ENCODE results near the gene EPHB1.

The EPHB1 gene

GRCh38 chr3:134916276-134916961 is 121.4 kb downstream of the EPHB1 start:
- no peak for DNase-seq

- no peak for DNase-seq
Measured at GRCh38 chr3:134917631-134918030, 122.6 kb downstream of the EPHB1 start.

- no peak for DNase-seq
Measured at GRCh38 chr3:134918441-134918840, 123.4 kb downstream of the EPHB1 start.

- no peak for DNase-seq
Measured at GRCh38 chr3:134922101-134922500, 127.0 kb downstream of the EPHB1 start.

- DNase-seq = no peak
Measured at GRCh38 chr3:134922866-134923265, 127.8 kb downstream of the EPHB1 start.

- DNase-seq = no peak
Measured at GRCh38 chr3:134923286-134923685, 128.2 kb downstream of the EPHB1 start.

GRCh38 chr3:134927599-134927998 is 132.5 kb downstream of the EPHB1 start:
- no peak for DNase-seq

GRCh38 chr3:134928392-134928791 is 133.3 kb downstream of the EPHB1 start:
- no peak for DNase-seq

GRCh38 chr3:134928819-134929218 is 133.8 kb downstream of the EPHB1 start:
- no peak for DNase-seq

GRCh38 chr3:134929976-134930375 is 134.9 kb downstream of the EPHB1 start:
- DNase-seq = no peak

GRCh38 chr3:134931045-134931785 is 136.2 kb downstream of the EPHB1 start:
- DNase-seq = no peak

GRCh38 chr3:134932035-134932434 is 137.0 kb downstream of the EPHB1 start:
- no peak for DNase-seq

GRCh38 chr3:134933997-134934396 is 138.9 kb downstream of the EPHB1 start:
- no peak for DNase-seq

- DNase-seq = no peak
Measured at GRCh38 chr3:134934933-134935332, 139.9 kb downstream of the EPHB1 start.

- no peak for DNase-seq
Measured at GRCh38 chr3:134937256-134938028, 142.4 kb downstream of the EPHB1 start.

GRCh38 chr3:134938029-134938525 is 143.0 kb downstream of the EPHB1 start:
- DNase-seq = no peak

GRCh38 chr3:134939978-134940377 is 144.9 kb downstream of the EPHB1 start:
- DNase-seq = no peak

GRCh38 chr3:134941820-134942219 is 146.8 kb downstream of the EPHB1 start:
- DNase-seq = no peak

- DNase-seq = no peak
Measured at GRCh38 chr3:134944429-134944828, 149.4 kb downstream of the EPHB1 start.

GRCh38 chr3:134949150-134949549 is 154.1 kb downstream of the EPHB1 start:
- DNase-seq = no peak

- DNase-seq = no peak
Measured at GRCh38 chr3:134952371-134952770, 157.3 kb downstream of the EPHB1 start.

- no peak for DNase-seq
Measured at GRCh38 chr3:134955874-134956273, 160.8 kb downstream of the EPHB1 start.

- DNase-seq = no peak
Measured at GRCh38 chr3:134956395-134956794, 161.3 kb downstream of the EPHB1 start.

GRCh38 chr3:134956844-134957243 is 161.8 kb downstream of the EPHB1 start:
- DNase-seq = no peak

Measured in activated CD4-positive, CD25-positive, alpha-beta regulatory T cell treated with anti-CD3 and anti-CD28 coated beads, Interleukin-2, amount 50 U/mL, for 72 hours (primary cell).